Ovary (tissue), 3 donors: ENCODE data around the gene AKT1S1.

Experiments
- CTCF ChIP-seq, 3 donors: fragments of 450-650 bp in 2 of 3; fragments of 200-600 bp in 1 of 3; IDR thresholded peaks; one replicate each; pipeline versions ENCODE4 v1.5.1 to v1.8.0; 2016 to 2022; ENCODE audit warnings: antibody characterized with exemption in 3 of 3, mild to moderate bottlenecking in 1 of 3
- EP300 ChIP-seq: sonication (generic); formaldehyde crosslinking; IDR thresholded peaks from one replicate; pipeline ENCODE4 v1.6.1; 2017; ENCODE audit warnings: antibody characterized with exemption
- donor health status: DM: no; HTN: no; CAD: no.

GRCh38 chr19:49859682-49860335 lies 17.3 kb downstream of the AKT1S1 start:
- TF ChIP-seq CTCF (IDR thresholded peaks at IDR 0.05) (no peak), EP300 (no peak)
